GM18511 (cell line): ENCODE results near the gene INPP5D.

Source experiments
- ATAC-seq: cut with Tn5 transposase; IDR thresholded peaks from one replicate; pipeline ENCODE4 v1.9.1; 2021; ENCODE audit warnings: mild to moderate bottlenecking, moderate library complexity; ENCODE audit not compliant: unreplicated experiment

Gene INPP5D

GRCh38 chr2:233251306-233252116, 191.4 kb downstream of the INPP5D start, which contains the start of gene ATG16L1:
ATG16L1 (plus strand) TSS chr2:233251673; CDS start chr2:233251828, 155 bp downstream.
- ATAC-seq = peak; percentile 95

DNA sequence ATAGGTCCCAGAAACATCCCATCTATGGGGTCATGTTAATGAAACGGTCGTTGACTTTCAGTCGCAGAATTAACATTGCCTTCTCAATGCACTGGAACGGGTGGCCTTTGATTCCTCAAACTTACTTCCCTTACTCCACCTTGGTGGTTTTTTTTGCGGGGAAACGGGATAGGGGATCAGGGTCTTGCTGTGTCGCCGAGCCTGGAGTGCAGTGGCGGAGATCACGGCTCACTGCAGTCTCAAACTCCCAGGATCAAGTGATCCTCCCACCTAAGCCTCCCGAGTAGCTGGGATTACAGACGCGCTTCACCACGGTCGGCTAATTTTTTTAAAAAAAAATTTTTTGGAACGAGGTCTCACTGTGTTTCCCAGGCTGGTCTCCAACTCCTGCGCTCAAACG, 192.1 kb downstream of the INPP5D start:
- no peak for ATAC-seq

DNA sequence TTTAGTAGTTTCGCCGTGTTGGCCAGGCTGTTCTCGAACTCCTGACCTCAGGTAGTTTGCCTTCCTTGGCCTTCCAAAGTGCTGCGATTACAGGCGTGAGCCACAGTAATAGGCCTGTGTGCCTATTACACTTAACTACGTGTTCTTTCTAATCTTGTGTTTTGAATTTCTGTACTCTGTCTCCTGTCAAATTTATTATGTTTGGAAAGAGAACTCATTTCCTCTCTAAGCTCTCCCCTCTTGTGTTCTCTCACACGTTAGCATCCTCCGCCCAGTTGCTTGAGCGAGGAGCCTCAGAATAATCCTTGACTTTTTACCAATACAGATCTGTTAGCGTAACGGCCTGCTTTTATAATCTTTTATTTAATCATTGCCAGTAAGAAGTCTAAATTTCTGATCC, 195.0 kb downstream of the INPP5D start:
- ATAC-seq = no peak

GRCh38 chr2:233256048-233256447, 195.9 kb downstream of the INPP5D start:
- no peak for ATAC-seq
